ENCODE data around the gene FRAS1. TPM values are rescaled to one million over a fixed set of nuclear protein-coding genes. Genes with fewer than 3 reads are reported as not detected.

Gene FRAS1
- total RNA-seq, 2 donors from 2014 or later, result 2.0 to 7.1 TPM

- DNase-seq (ENCODE audit: low spot score), result peak; percentile 2
- peak overlapping the region; percentile 78 for H3K4me3 ChIP-seq
- no peaks in the 10 kb centered on the region for H3K36me3 ChIP-seq
- H3K4me1 ChIP-seq (ENCODE audit: control insufficient read depth in 1 of 2, low read depth in 2 of 2), result peaks cover 3 to 12% of the 10 kb centered on the region in 2 donors
- H3K27me3 ChIP-seq (replicated peaks; ENCODE audit: insufficient read depth), result no peaks in the 10 kb centered on the region
- H3K9me3 ChIP-seq, result no peaks in the 10 kb centered on the region
- peak overlapping the region in 1 of 2 donors; percentile 25 for H3K27ac ChIP-seq
- TF ChIP-seq CTCF (IDR thresholded peaks at IDR 0.05), result no peak
- ATAC-seq (ENCODE audit: insufficient number of reproducible peaks, low FRiP score, low read depth), result no peak
Observed at GRCh38 chr4:78058591-78059523, 1.7 kb downstream of the FRAS1 start.

GRCh38 chr4:78059524-78059889, 2.4 kb downstream of the FRAS1 start:
- ATAC-seq (ENCODE audit: insufficient number of reproducible peaks, low FRiP score, low read depth), result no peak
- DNase-seq (ENCODE audit: low spot score), result peak; percentile 2
- Histone ChIP-seq H3K4me1 (ENCODE audit: control insufficient read depth in 1 of 2, low read depth in 2 of 2) (peaks cover 3 to 12% of the 10 kb centered on the region in 2 donors), H3K27ac (no peak overlapping the region), H3K27me3 (replicated peaks; ENCODE audit: insufficient read depth) (no peaks in the 10 kb centered on the region), H3K9me3 (no peaks in the 10 kb centered on the region), H3K36me3 (no peaks in the 10 kb centered on the region), H3K4me3 (peak overlapping the region; percentile 78)
- peak; percentile 55 for TF ChIP-seq CTCF (IDR thresholded peaks at IDR 0.05)

GRCh38 chr4:78059938-78060337, 2.8 kb downstream of the FRAS1 start:
- Histone ChIP-seq H3K36me3 (no peaks in the 10 kb centered on the region), H3K27me3 (replicated peaks; ENCODE audit: insufficient read depth) (no peaks in the 10 kb centered on the region), H3K27ac (no peak overlapping the region), H3K9me3 (no peaks in the 10 kb centered on the region), H3K4me3 (no peak overlapping the region), H3K4me1 (ENCODE audit: control insufficient read depth in 1 of 2, low read depth in 2 of 2) (peaks cover 3 to 12% of the 10 kb centered on the region in 2 donors)
- DNase-seq (ENCODE audit: low spot score), result no peak
- no peak for ATAC-seq (ENCODE audit: insufficient number of reproducible peaks, low FRiP score, low read depth)
- no peak for TF ChIP-seq CTCF (IDR thresholded peaks at IDR 0.05)

GRCh38 chr4:78061939-78062570, 4.9 kb downstream of the FRAS1 start:
- Histone ChIP-seq H3K9me3 (no peaks in the 10 kb centered on the region), H3K27me3 (replicated peaks; ENCODE audit: insufficient read depth) (no peaks in the 10 kb centered on the region), H3K36me3 (no peaks in the 10 kb centered on the region), H3K4me3 (no peak overlapping the region), H3K4me1 (ENCODE audit: control insufficient read depth in 1 of 2, low read depth in 2 of 2) (peaks cover 3 to 12% of the 10 kb centered on the region in 2 donors), H3K27ac (no peak overlapping the region)
- DNase-seq (ENCODE audit: low spot score), result no peak
- ATAC-seq (ENCODE audit: insufficient number of reproducible peaks, low FRiP score, low read depth), result no peak
- no peak for TF ChIP-seq CTCF (IDR thresholded peaks at IDR 0.05)

- H3K27ac ChIP-seq, result no peak overlapping the region
- H3K4me1 ChIP-seq (ENCODE audit: control insufficient read depth in 1 of 2, low read depth in 2 of 2), result no peaks in the 10 kb centered on the region
- H3K9me3 ChIP-seq, result no peaks in the 10 kb centered on the region
- H3K36me3 ChIP-seq, result no peaks in the 10 kb centered on the region
- ATAC-seq (ENCODE audit: insufficient number of reproducible peaks, low FRiP score, low read depth) (no peak), DNase-seq (ENCODE audit: low spot score) (no peak)
- TF ChIP-seq CTCF (IDR thresholded peaks at IDR 0.05), result no peak
- H3K4me3 ChIP-seq, result no peak overlapping the region
- H3K27me3 ChIP-seq (replicated peaks; ENCODE audit: insufficient read depth), result no peaks in the 10 kb centered on the region
Observed at GRCh38 chr4:78065508-78066192, 8.5 kb downstream of the FRAS1 start.

All from thoracic aorta (tissue), 2 donors.